HS-27A (cell line): ENCODE data around the gene ADAMTS2.

Experiments
- DNase-seq: peaks from one replicate; pipeline ENCODE4 v3.0.0-alpha.2; 2012; ENCODE audit warnings: low read depth, missing footprints

ADAMTS2 gene

GRCh38 chr5:179343719-179344430 is 1.4 kb downstream of the ADAMTS2 start:
- DNase-seq, result no peak

- DNase-seq, result no peak
These were observed 2.1 kb downstream of the ADAMTS2 start for GRCh38 chr5:179343021-179343718.

- no peak for DNase-seq
These were observed 2.7 kb downstream of the ADAMTS2 start for GRCh38 chr5:179342577-179342976.

GRCh38 chr5:179340465-179340864 is 4.8 kb downstream of the ADAMTS2 start:
- no peak for DNase-seq

GRCh38 chr5:179339996-179340395 is 5.3 kb downstream of the ADAMTS2 start:
- DNase-seq, result no peak

GRCh38 chr5:179339081-179339480 is 6.2 kb downstream of the ADAMTS2 start:
- DNase-seq, result no peak

- DNase-seq, result no peak
These were observed 7.2 kb downstream of the ADAMTS2 start for GRCh38 chr5:179337796-179338676.

- DNase-seq, result no peak
These were observed 8.1 kb downstream of the ADAMTS2 start for GRCh38 chr5:179336871-179337795.

GRCh38 chr5:179336126-179336870 is 9.0 kb downstream of the ADAMTS2 start:
- DNase-seq, result no peak

- DNase-seq, result no peak
These were observed 11.2 kb downstream of the ADAMTS2 start for GRCh38 chr5:179333796-179334761.

GRCh38 chr5:179332741-179333290 is 12.4 kb downstream of the ADAMTS2 start:
- no peak for DNase-seq

- DNase-seq, result no peak
These were observed 13.5 kb downstream of the ADAMTS2 start for GRCh38 chr5:179331591-179332375.

- DNase-seq, result no peak
These were observed 14.9 kb downstream of the ADAMTS2 start for GRCh38 chr5:179330186-179330900.

GRCh38 chr5:179328291-179328690 is 17.0 kb downstream of the ADAMTS2 start:
- no peak for DNase-seq

- DNase-seq, result no peak
These were observed 18.1 kb downstream of the ADAMTS2 start for GRCh38 chr5:179327021-179327735.

GRCh38 chr5:179326122-179326927 is 18.9 kb downstream of the ADAMTS2 start:
- no peak for DNase-seq
